ENCODE results near the gene PPP1R12C.

The PPP1R12C gene

GRCh38 chr19:55044286-55044685 is 73.2 kb downstream of the PPP1R12C start:
- TF ChIP-seq MYC (IDR thresholded peaks at IDR 0.05; ENCODE audit: low read depth, low read length) (no peak), CTCF (IDR thresholded peaks at IDR 0.05; ENCODE audit: low read depth, low read length) (no peak), POLR2A (IDR thresholded peaks at IDR 0.05; ENCODE audit: extremely low read depth, insufficient read length) (no peak), MAX (IDR thresholded peaks at IDR 0.05; ENCODE audit: low read depth, low read length) (no peak)

GRCh38 chr19:55042688-55043087 is 74.7 kb downstream of the PPP1R12C start:
- DNase-seq (ENCODE audit: low read depth) = no peak
- H3K4me3 ChIP-seq (ENCODE audit: low read depth, low read length) = no peak overlapping the region
- TF ChIP-seq MAX (IDR thresholded peaks at IDR 0.05; ENCODE audit: low read depth, low read length) (no peak), CTCF (IDR thresholded peaks at IDR 0.05; ENCODE audit: low read depth, low read length) (no peak), POLR2A (IDR thresholded peaks at IDR 0.05; ENCODE audit: extremely low read depth, insufficient read length) (no peak), MYC (IDR thresholded peaks at IDR 0.05; ENCODE audit: low read depth, low read length) (no peak)

More at GRCh38 chr19:55044286-55044685, 73.2 kb downstream of the PPP1R12C start:
- H3K4me3 ChIP-seq (ENCODE audit: low read depth, low read length) = no peak overlapping the region
- DNase-seq (ENCODE audit: low read depth) = no peak

GRCh38 chr19:55042344-55042678 is 75.1 kb downstream of the PPP1R12C start:
- DNase-seq (ENCODE audit: low read depth) = no peak
- TF ChIP-seq MAX (IDR thresholded peaks at IDR 0.05; ENCODE audit: low read depth, low read length) (no peak), POLR2A (IDR thresholded peaks at IDR 0.05; ENCODE audit: extremely low read depth, insufficient read length) (no peak), MYC (IDR thresholded peaks at IDR 0.05; ENCODE audit: low read depth, low read length) (no peak), CTCF (IDR thresholded peaks at IDR 0.05; ENCODE audit: low read depth, low read length) (no peak)
- no peak overlapping the region for H3K4me3 ChIP-seq (ENCODE audit: low read depth, low read length)

- no peak for DNase-seq (ENCODE audit: low read depth)
- no peak overlapping the region for H3K4me3 ChIP-seq (ENCODE audit: low read depth, low read length)
- TF ChIP-seq MAX (IDR thresholded peaks at IDR 0.05; ENCODE audit: low read depth, low read length) (no peak), MYC (IDR thresholded peaks at IDR 0.05; ENCODE audit: low read depth, low read length) (no peak), POLR2A (IDR thresholded peaks at IDR 0.05; ENCODE audit: extremely low read depth, insufficient read length) (no peak), CTCF (IDR thresholded peaks at IDR 0.05; ENCODE audit: low read depth, low read length) (no peak)
Observed at GRCh38 chr19:55041627-55042343, 75.7 kb downstream of the PPP1R12C start.

- DNase-seq (ENCODE audit: low read depth) = no peak
- TF ChIP-seq MYC (IDR thresholded peaks at IDR 0.05; ENCODE audit: low read depth, low read length) = no peak
- TF ChIP-seq CTCF (IDR thresholded peaks at IDR 0.05; ENCODE audit: low read depth, low read length) = no peak
- TF ChIP-seq POLR2A (IDR thresholded peaks at IDR 0.05; ENCODE audit: extremely low read depth, insufficient read length) = no peak
- TF ChIP-seq MAX (IDR thresholded peaks at IDR 0.05; ENCODE audit: low read depth, low read length) = no peak
Observed at GRCh38 chr19:55041244-55041626, 76.2 kb downstream of the PPP1R12C start.

More at GRCh38 chr19:55041244-55041626, 76.2 kb downstream of the PPP1R12C start:
- H3K4me3 ChIP-seq (ENCODE audit: low read depth, low read length) = no peak overlapping the region

Measured in NB4 (cell line).